ENCODE data around the gene PCDH9.

PCDH9 gene

GRCh38 chr13:66358564-66358963, 871.6 kb downstream of the PCDH9 start:
- H3K4me1 ChIP-seq (ENCODE audit: control insufficient read depth in 2 of 2, insufficient read depth in 1 of 2, low read depth in 1 of 2, low read length in 2 of 2) = peaks cover 1 to 9% of the 10 kb centered on the region in 2 donors
- H3K23ac ChIP-seq (ENCODE audit: low read depth, low read length, poor library complexity) = no peak overlapping the region
- no peak overlapping the region for H3K4me3 ChIP-seq (ENCODE audit: low read length in 2 of 2)

GRCh38 chr13:66357463-66357862, 872.7 kb downstream of the PCDH9 start:
- Histone ChIP-seq H2BK5ac (ENCODE audit: low read length) (no peak overlapping the region), H3K36me3 (replicated peaks in 1 of 2; ENCODE audit: control insufficient read depth in 2 of 2, insufficient read depth in 2 of 2, low read length in 2 of 2) (no peaks in the 10 kb centered on the region), H3K4ac (ENCODE audit: low read length) (no peak overlapping the region), H3K4me3 (ENCODE audit: low read length in 2 of 2) (no peak overlapping the region), H3K18ac (ENCODE audit: low read length) (no peak overlapping the region), H2BK120ac (ENCODE audit: low read depth, low read length) (no peak overlapping the region), H3K79me1 (ENCODE audit: low read depth, low read length) (no peaks in the 10 kb centered on the region), H3K23ac (ENCODE audit: low read depth, low read length, poor library complexity) (no peak overlapping the region), H3K27ac (replicated peaks; ENCODE audit: low read length) (no peak overlapping the region), H4K8ac (ENCODE audit: low read depth, low read length) (no peak overlapping the region), H3K4me2 (ENCODE audit: insufficient read depth, low read length, poor library complexity, severe bottlenecking) (no peak overlapping the region), H2BK12ac (ENCODE audit: low read length) (no peak overlapping the region), H4K91ac (ENCODE audit: low read depth, low read length, poor library complexity) (no peak overlapping the region), H3K14ac (ENCODE audit: low read length) (no peak overlapping the region), H3K4me1 (ENCODE audit: control insufficient read depth in 2 of 2, insufficient read depth in 1 of 2, low read depth in 1 of 2, low read length in 2 of 2) (peaks cover 1 to 9% of the 10 kb centered on the region in 2 donors), H3K27me3 (ENCODE audit: control insufficient read depth in 3 of 3, insufficient read depth in 3 of 3, low read depth in 1 of 3, low read length in 3 of 3) (no peaks in the 10 kb centered on the region), H3K9me3 (replicated peaks in 1 of 2; ENCODE audit: control insufficient read depth in 2 of 2, insufficient read depth in 1 of 2, low read depth in 1 of 2, low read length in 2 of 2) (no peaks in the 10 kb centered on the region), H3K9ac (ENCODE audit: low read depth, low read length, poor library complexity) (no peak overlapping the region), H2AK5ac (ENCODE audit: low read depth, low read length) (no peak overlapping the region), H2BK15ac (ENCODE audit: low read length) (no peak overlapping the region), H2AFZ (ENCODE audit: low read length) (no peak overlapping the region)
- no peak for DNase-seq (ENCODE audit: low spot score)
- no CpG with 5 or more reads among the region's 5 CpGs for WGBS, 2 donors (ENCODE audit: extremely low coverage in 2 of 2, insufficient read length in 2 of 2, insufficient replicate concordance in 1 of 2)

More at GRCh38 chr13:66358564-66358963, 871.6 kb downstream of the PCDH9 start:
- H3K9me3 ChIP-seq (replicated peaks in 1 of 2; ENCODE audit: control insufficient read depth in 2 of 2, insufficient read depth in 1 of 2, low read depth in 1 of 2, low read length in 2 of 2) = no peaks in the 10 kb centered on the region
- no peak overlapping the region for H3K9ac ChIP-seq (ENCODE audit: low read depth, low read length, poor library complexity)
- no peak overlapping the region for H2AFZ ChIP-seq (ENCODE audit: low read length)
- H2BK12ac ChIP-seq (ENCODE audit: low read length) = no peak overlapping the region
- no peaks in the 10 kb centered on the region for H3K27me3 ChIP-seq (ENCODE audit: control insufficient read depth in 3 of 3, insufficient read depth in 3 of 3, low read depth in 1 of 3, low read length in 3 of 3)
- no peak overlapping the region for H3K14ac ChIP-seq (ENCODE audit: low read length)
- no peak overlapping the region for H2BK15ac ChIP-seq (ENCODE audit: low read length)
- H3K27ac ChIP-seq (replicated peaks; ENCODE audit: low read length) = no peak overlapping the region
- H2AK5ac ChIP-seq (ENCODE audit: low read depth, low read length) = no peak overlapping the region
- H3K4me2 ChIP-seq (ENCODE audit: insufficient read depth, low read length, poor library complexity, severe bottlenecking) = no peak overlapping the region
- no peaks in the 10 kb centered on the region for H3K79me1 ChIP-seq (ENCODE audit: low read depth, low read length)
- no peak overlapping the region for H2BK5ac ChIP-seq (ENCODE audit: low read length)
- H3K4ac ChIP-seq (ENCODE audit: low read length) = no peak overlapping the region
- H4K91ac ChIP-seq (ENCODE audit: low read depth, low read length, poor library complexity) = no peak overlapping the region
- no peak overlapping the region for H2BK120ac ChIP-seq (ENCODE audit: low read depth, low read length)
- H3K18ac ChIP-seq (ENCODE audit: low read length) = no peak overlapping the region
- no peaks in the 10 kb centered on the region for H3K36me3 ChIP-seq (replicated peaks in 1 of 2; ENCODE audit: control insufficient read depth in 2 of 2, insufficient read depth in 2 of 2, low read length in 2 of 2)
- H4K8ac ChIP-seq (ENCODE audit: low read depth, low read length) = no peak overlapping the region
- DNase-seq (ENCODE audit: low spot score) = no peak

- Histone ChIP-seq H3K9me3 (replicated peaks in 1 of 2; ENCODE audit: control insufficient read depth in 2 of 2, insufficient read depth in 1 of 2, low read depth in 1 of 2, low read length in 2 of 2) (no peaks in the 10 kb centered on the region), H3K14ac (ENCODE audit: low read length) (no peak overlapping the region), H3K4me2 (ENCODE audit: insufficient read depth, low read length, poor library complexity, severe bottlenecking) (no peak overlapping the region), H2BK15ac (ENCODE audit: low read length) (no peak overlapping the region), H2BK12ac (ENCODE audit: low read length) (no peak overlapping the region), H3K18ac (ENCODE audit: low read length) (no peak overlapping the region), H3K4ac (ENCODE audit: low read length) (no peak overlapping the region), H3K79me1 (ENCODE audit: low read depth, low read length) (no peaks in the 10 kb centered on the region), H3K4me1 (ENCODE audit: control insufficient read depth in 2 of 2, insufficient read depth in 1 of 2, low read depth in 1 of 2, low read length in 2 of 2) (peaks cover 0 to 9% of the 10 kb centered on the region in 2 donors), H3K9ac (ENCODE audit: low read depth, low read length, poor library complexity) (no peak overlapping the region), H4K8ac (ENCODE audit: low read depth, low read length) (no peak overlapping the region), H3K23ac (ENCODE audit: low read depth, low read length, poor library complexity) (no peak overlapping the region), H3K4me3 (ENCODE audit: low read length in 2 of 2) (no peak overlapping the region), H2AFZ (ENCODE audit: low read length) (peak overlapping the region; percentile 35), H2AK5ac (ENCODE audit: low read depth, low read length) (no peak overlapping the region), H4K91ac (ENCODE audit: low read depth, low read length, poor library complexity) (no peak overlapping the region), H3K27ac (replicated peaks; ENCODE audit: low read length) (no peak overlapping the region), H3K27me3 (ENCODE audit: control insufficient read depth in 3 of 3, insufficient read depth in 3 of 3, low read depth in 1 of 3, low read length in 3 of 3) (no peaks in the 10 kb centered on the region), H2BK120ac (ENCODE audit: low read depth, low read length) (no peak overlapping the region), H2BK5ac (ENCODE audit: low read length) (no peak overlapping the region), H3K36me3 (replicated peaks in 1 of 2; ENCODE audit: control insufficient read depth in 2 of 2, insufficient read depth in 2 of 2, low read length in 2 of 2) (no peaks in the 10 kb centered on the region)
- no peak for DNase-seq (ENCODE audit: low spot score)
- WGBS, 2 donors (ENCODE audit: extremely low coverage in 2 of 2, insufficient read length in 2 of 2, insufficient replicate concordance in 1 of 2) = no CpG with 5 or more reads among the region's 5 CpGs
These were observed 875.0 kb downstream of the PCDH9 start for GRCh38 chr13:66354879-66355751.

GRCh38 chr13:66353664-66354063, 876.5 kb downstream of the PCDH9 start:
- Histone ChIP-seq H3K27me3 (ENCODE audit: control insufficient read depth in 3 of 3, insufficient read depth in 3 of 3, low read depth in 1 of 3, low read length in 3 of 3) (no peaks in the 10 kb centered on the region), H4K91ac (ENCODE audit: low read depth, low read length, poor library complexity) (no peak overlapping the region), H3K4ac (ENCODE audit: low read length) (no peak overlapping the region), H3K4me2 (ENCODE audit: insufficient read depth, low read length, poor library complexity, severe bottlenecking) (no peak overlapping the region), H3K4me3 (ENCODE audit: low read length in 2 of 2) (no peak overlapping the region), H2BK12ac (ENCODE audit: low read length) (no peak overlapping the region), H2AK5ac (ENCODE audit: low read depth, low read length) (no peak overlapping the region), H3K9ac (ENCODE audit: low read depth, low read length, poor library complexity) (no peak overlapping the region), H3K4me1 (ENCODE audit: control insufficient read depth in 2 of 2, insufficient read depth in 1 of 2, low read depth in 1 of 2, low read length in 2 of 2) (peaks cover 2 to 8% of the 10 kb centered on the region in 2 donors), H2BK15ac (ENCODE audit: low read length) (no peak overlapping the region), H3K23ac (ENCODE audit: low read depth, low read length, poor library complexity) (no peak overlapping the region), H2BK5ac (ENCODE audit: low read length) (no peak overlapping the region), H3K79me1 (ENCODE audit: low read depth, low read length) (no peaks in the 10 kb centered on the region), H3K14ac (ENCODE audit: low read length) (no peak overlapping the region), H4K8ac (ENCODE audit: low read depth, low read length) (no peak overlapping the region), H3K27ac (replicated peaks; ENCODE audit: low read length) (no peak overlapping the region), H2BK120ac (ENCODE audit: low read depth, low read length) (no peak overlapping the region), H3K18ac (ENCODE audit: low read length) (no peak overlapping the region), H2AFZ (ENCODE audit: low read length) (peak overlapping the region; percentile 33), H3K9me3 (replicated peaks in 1 of 2; ENCODE audit: control insufficient read depth in 2 of 2, insufficient read depth in 1 of 2, low read depth in 1 of 2, low read length in 2 of 2) (no peaks in the 10 kb centered on the region), H3K36me3 (replicated peaks in 1 of 2; ENCODE audit: control insufficient read depth in 2 of 2, insufficient read depth in 2 of 2, low read length in 2 of 2) (no peaks in the 10 kb centered on the region)
- WGBS, 2 donors (ENCODE audit: extremely low coverage in 2 of 2, insufficient read length in 2 of 2, insufficient replicate concordance in 1 of 2) = no CpG with 5 or more reads among the region's 2 CpGs
- no peak for DNase-seq (ENCODE audit: low spot score)

All from neuronal stem cell (in vitro differentiated cells).